Stimulated activated CD4-positive, alpha-beta T cell treated with anti-CD3 and anti-CD28 coated beads, Interleukin-2, amount 100 ng/mL, for 4 hours (primary cell): Measurements from ENCODE around the gene LDLRAD4.
A peak's percentile ranks its signal among the peaks of the same experiment; 100 is the strongest.

Source experiments
- DNase-seq: peaks from one replicate; pipeline ENCODE4 v3.0.0-alpha.2; 2020; ENCODE audit warnings: low read depth

Gene LDLRAD4

DNA sequence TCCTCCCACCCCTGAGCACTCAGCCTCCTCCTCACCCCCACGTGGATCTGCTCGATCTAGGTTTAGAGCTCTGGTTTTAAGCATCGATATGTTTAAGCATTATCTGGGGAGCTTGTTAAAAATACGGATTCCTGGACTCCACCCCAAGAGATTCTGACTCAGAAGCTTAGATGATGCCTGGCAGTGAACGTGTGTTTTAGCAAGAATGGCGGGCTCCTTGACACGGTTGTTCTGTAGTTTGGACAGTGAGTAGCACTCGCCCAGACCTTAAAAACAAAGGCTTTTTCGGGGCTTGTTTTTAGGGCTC lies 47.3 kb downstream of the LDLRAD4 start:
- DNase-seq, result no peak

GRCh38 chr18:13266218-13267100 lies 47.9 kb downstream of the LDLRAD4 start:
- DNase-seq, result no peak

- DNase-seq, result no peak
Observed at GRCh38 chr18:13267431-13267873, 48.9 kb downstream of the LDLRAD4 start.

- no peak for DNase-seq
Observed at GRCh38 chr18:13268158-13269012, 49.8 kb downstream of the LDLRAD4 start.

DNA sequence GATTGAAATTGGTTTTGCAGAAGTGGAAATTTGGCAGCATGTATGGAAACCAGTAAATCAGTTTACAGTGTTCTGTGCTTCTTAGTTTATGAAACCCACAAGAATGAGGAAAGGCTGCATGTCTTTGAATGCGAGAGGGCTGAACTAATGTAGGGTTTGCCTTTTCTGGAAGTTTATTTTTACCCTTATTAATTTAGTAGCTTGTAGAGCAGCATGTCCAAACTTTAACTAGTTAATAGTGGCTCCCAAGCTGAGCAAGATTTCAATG lies 50.4 kb downstream of the LDLRAD4 start:
- DNase-seq, result no peak

GRCh38 chr18:13269521-13270011 lies 51.0 kb downstream of the LDLRAD4 start:
- no peak for DNase-seq

DNA sequence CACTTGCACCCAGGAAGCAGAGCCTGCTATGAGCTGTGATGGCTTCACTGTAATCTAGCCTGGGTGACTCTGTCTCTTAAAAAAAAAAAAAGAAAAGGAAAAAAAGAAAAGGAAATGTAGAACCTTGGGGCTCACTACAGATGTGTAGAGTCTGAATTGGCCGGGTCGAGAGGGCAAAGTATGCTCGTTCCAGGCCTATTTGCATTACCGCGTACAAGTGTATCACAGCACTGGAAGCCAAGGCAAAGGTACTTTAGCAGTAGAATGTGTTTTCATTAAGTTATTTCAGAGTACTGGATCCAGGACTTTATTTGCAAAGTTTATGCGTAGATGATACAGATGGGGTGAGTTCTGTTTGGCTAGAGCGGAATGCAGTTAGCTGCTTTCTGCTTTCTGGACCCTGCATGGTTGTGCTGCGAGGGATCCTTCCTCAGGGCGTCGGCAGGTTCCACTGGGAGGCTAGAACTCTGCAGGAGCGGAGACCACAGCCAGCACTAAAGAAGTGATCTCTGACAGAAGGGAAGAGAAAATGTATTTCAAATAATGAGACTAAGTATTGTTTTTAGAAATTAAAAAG lies 51.8 kb downstream of the LDLRAD4 start:
- no peak for DNase-seq

DNA sequence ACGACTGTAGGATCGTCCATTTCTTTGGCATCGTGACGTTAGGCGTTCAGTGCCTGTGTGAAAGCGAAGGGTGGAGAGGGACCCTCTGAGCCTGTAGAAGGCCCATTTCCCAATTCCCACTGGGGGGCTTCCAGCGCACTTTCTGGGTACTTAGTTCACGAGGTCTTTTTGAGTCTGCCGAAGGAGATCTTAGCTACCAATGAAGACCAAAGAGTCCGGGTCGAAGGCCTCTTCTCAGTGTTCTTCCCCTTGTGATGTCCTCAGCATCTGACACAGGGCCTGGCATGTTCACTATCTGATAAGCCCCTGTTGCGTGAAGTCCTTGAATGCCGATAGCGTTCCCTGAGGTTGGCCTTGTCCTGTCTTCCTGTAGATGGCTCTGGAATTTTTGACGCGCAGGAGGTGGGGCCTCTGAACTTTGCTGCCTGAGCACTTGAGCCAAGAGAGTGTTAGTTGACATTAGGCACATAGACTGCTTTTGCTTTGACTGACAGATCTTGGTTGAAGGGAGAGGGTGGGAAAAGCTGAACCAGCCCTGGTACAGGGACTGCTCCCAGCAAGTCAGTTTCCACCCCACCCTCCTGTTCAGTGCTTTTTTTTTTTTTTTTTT lies 52.8 kb downstream of the LDLRAD4 start:
- DNase-seq, result no peak

- DNase-seq, result no peak
Observed at GRCh38 chr18:13272416-13272815, 53.9 kb downstream of the LDLRAD4 start.

- DNase-seq, result no peak
Observed at GRCh38 chr18:13273800-13274199, 55.2 kb downstream of the LDLRAD4 start.

- DNase-seq, result no peak
Observed at GRCh38 chr18:13275075-13275474, 56.5 kb downstream of the LDLRAD4 start.

- DNase-seq, result no peak
Observed at GRCh38 chr18:13276530-13277520, 58.3 kb downstream of the LDLRAD4 start.

DNA sequence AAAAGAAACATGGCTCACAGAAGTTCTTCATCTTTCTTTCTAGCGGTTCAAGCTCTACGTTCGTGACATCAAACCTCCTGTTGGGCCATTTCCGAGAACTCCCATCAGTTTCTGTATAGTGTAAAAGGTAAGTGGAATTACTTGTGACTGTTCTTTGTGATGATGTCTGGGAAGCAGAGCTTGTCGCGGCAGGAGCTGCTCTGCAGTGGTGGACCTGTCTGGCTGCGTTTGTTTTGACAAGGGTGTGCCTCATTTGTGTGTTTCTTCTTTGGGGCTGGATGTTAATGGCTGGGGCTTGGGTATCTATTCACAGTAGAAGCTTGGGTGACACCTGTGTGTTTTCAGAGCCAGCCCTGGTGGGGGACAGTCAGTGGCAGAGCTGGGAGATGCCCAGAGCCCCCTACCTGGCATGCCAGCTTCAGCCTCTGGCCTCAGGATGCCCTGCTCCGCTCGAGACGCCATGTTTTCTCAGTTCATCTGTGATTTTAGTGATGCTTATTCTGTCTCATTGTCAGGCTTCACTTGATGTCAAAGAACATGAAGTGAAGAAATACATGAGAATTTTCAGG lies 59.6 kb downstream of the LDLRAD4 start:
- DNase-seq, result no peak

GRCh38 chr18:13279181-13280069 lies 60.9 kb downstream of the LDLRAD4 start:
- peak; percentile 43 for DNase-seq

DNA sequence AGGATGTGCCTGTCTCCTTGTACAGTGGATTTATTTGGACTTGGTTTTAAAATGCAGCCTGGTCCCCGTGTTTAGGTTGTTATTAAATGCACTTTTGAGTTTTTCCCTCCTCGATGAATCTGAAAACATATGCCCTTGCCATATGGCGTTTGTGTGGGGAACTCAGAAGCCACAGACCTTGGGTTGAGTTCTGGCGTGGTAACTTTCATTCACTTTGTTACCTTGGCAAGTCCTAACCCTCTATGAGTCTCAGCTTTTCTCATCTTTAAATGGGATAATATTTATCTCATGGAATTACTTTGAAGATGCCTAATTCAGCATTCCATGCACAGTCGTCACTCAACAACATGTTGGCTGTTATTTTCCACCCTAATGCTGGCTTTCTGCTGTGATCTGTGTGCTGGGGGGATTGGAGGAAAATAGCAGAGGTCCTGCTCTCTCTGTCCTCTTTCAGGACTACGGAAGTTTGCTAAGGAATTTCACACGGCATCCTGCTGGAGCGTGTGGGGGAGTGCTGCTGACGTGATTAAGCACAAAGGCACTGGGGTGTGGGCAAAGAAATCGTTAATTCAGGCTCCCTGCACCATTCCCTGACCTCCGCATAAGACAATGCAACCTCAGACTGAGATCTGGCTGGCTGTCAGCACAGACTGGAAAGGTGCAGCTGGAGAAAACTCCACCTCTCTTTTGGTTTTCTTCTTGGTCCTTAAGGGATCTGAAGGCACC lies 61.7 kb downstream of the LDLRAD4 start:
- DNase-seq, result no peak

DNA sequence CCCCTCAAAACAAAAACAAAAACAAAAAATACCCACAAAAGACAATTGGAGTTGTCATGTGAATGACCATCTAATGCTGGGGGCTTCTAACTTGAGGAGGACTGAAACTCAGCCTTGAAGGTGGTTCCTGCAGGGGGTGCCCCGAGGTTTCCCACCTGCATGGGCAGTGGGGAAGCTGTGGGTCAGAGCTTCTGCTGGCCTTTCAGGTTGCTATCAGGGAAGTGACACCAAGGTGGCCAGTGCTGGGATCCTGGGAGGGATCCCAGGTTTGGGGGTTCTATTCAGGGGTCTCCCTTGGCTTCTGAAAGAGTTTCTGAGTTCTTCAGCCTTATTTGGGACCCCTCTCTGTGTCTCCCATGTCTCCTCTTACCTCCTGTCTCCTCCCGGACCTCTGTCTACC lies 62.8 kb downstream of the LDLRAD4 start:
- DNase-seq, result no peak

- DNase-seq, result no peak
Observed at GRCh38 chr18:13283746-13284145, 65.2 kb downstream of the LDLRAD4 start.

DNA sequence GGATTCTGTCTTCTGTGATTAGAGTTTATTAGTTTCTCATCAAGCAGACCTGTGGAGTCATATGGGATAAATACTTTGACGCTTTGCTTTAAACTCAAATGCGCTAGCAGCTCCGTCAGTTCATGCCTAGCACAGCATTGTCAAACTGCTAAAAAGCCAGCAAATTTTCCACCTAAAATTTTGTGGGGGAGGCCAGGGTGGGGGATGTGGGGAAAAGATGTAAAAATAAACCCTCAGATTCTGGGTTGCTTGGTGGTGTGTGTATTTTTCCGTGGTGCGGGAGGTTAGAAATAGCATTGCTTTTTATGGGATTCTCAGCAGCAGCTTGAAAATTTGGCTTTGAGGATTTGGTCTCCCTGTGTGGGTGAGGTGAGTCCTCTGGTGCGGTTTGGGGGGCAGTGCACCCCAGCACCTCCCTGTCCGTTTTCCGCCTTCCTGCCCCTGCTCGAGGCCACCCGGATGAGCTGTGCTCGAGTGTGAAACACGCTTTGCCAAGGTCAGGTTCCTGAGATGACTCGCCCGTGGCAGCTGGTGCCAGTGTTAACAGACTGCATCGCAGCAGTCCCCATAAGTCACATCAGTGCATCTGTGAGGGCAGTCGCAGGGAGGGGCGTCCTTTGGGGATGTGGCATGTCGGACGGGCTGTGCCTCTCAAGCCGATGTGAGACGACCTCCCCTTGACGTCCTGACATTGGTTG lies 65.9 kb downstream of the LDLRAD4 start:
- DNase-seq, result no peak

- no peak for DNase-seq
Observed at GRCh38 chr18:13285874-13286273, 67.3 kb downstream of the LDLRAD4 start.
